Fibroblast of pulmonary artery (primary cell): Measurements from ENCODE around the gene CYP46A1.

Experiments
- DNase-seq: peaks from one replicate; pipeline ENCODE4 v3.0.0-alpha.2; 2010; ENCODE audit warnings: low read depth
- H3K4me3 ChIP-seq: replicated peaks from 2 replicates; pipeline ENCODE4 v1.5.1; 2011; ENCODE audit warnings: low read depth, mild to moderate bottlenecking, control low read depth, low read length, moderate library complexity
- TF ChIP-seq, protein P1 (sequence below): IDR thresholded peaks from 2 replicates; pipeline ENCODE4 v1.5.1; 2011; ENCODE audit warnings: mild to moderate bottlenecking, control low read depth, low read length, inconsistent platforms; ENCODE audit errors: missing control alignments

The CYP46A1 gene

DNA sequence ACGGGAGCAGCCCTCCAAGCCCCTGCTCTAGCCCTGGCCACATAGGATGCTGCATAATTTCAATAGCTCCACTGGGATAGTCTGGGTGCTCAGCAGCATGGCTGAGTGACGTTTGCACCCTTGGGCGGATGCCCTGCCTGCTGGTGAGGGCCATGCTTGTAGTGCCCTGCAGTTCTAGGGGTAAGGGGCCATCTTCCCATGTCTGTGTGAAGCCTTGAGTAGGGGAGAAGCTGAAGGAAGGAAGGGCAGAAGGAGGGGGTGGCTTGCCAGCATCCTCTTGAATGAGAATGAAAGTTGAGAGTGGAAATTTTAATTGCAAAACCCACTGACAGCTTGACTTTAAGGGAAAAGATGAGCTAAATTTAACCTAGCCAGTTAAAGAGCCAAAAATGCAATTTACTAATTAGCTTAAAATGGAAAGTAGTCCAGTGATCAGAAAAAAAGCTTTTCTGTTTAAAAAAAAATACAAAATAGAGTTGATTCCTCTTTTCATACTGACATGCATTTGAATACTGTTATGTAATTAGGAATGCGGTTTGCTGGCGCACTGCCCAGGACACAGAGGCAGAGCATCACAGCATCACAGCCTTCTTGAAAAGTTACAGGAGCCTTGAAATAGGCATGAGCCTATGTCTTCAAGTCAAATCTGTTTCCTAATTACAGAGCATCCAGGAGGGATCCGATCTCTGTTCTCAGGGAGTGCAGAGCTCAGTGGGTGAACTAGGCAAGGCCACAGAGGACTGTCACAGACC lies 90.6 kb downstream of the CYP46A1 start:
- TF ChIP-seq, protein P1, sequence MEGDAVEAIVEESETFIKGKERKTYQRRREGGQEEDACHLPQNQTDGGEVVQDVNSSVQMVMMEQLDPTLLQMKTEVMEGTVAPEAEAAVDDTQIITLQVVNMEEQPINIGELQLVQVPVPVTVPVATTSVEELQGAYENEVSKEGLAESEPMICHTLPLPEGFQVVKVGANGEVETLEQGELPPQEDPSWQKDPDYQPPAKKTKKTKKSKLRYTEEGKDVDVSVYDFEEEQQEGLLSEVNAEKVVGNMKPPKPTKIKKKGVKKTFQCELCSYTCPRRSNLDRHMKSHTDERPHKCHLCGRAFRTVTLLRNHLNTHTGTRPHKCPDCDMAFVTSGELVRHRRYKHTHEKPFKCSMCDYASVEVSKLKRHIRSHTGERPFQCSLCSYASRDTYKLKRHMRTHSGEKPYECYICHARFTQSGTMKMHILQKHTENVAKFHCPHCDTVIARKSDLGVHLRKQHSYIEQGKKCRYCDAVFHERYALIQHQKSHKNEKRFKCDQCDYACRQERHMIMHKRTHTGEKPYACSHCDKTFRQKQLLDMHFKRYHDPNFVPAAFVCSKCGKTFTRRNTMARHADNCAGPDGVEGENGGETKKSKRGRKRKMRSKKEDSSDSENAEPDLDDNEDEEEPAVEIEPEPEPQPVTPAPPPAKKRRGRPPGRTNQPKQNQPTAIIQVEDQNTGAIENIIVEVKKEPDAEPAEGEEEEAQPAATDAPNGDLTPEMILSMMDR = no peak
- no peak overlapping the region for H3K4me3 ChIP-seq
- peak; percentile 55 for DNase-seq

GRCh38 chr14:99775351-99775750 lies 91.3 kb downstream of the CYP46A1 start:
- TF ChIP-seq, protein P1 = no peak
- no peak for DNase-seq
- H3K4me3 ChIP-seq = no peak overlapping the region
